GM12874 (cell line): ENCODE results near the gene CCDC85B.

Experiments
- TF ChIP-seq, protein P1 (sequence below): IDR thresholded peaks from 2 replicates; pipeline ENCODE4 v1.5.1; 2011; ENCODE audit warnings: low read depth, mild to moderate bottlenecking, control low read depth, low read length, moderate library complexity; ENCODE audit not compliant: insufficient read depth

The CCDC85B gene

DNA sequence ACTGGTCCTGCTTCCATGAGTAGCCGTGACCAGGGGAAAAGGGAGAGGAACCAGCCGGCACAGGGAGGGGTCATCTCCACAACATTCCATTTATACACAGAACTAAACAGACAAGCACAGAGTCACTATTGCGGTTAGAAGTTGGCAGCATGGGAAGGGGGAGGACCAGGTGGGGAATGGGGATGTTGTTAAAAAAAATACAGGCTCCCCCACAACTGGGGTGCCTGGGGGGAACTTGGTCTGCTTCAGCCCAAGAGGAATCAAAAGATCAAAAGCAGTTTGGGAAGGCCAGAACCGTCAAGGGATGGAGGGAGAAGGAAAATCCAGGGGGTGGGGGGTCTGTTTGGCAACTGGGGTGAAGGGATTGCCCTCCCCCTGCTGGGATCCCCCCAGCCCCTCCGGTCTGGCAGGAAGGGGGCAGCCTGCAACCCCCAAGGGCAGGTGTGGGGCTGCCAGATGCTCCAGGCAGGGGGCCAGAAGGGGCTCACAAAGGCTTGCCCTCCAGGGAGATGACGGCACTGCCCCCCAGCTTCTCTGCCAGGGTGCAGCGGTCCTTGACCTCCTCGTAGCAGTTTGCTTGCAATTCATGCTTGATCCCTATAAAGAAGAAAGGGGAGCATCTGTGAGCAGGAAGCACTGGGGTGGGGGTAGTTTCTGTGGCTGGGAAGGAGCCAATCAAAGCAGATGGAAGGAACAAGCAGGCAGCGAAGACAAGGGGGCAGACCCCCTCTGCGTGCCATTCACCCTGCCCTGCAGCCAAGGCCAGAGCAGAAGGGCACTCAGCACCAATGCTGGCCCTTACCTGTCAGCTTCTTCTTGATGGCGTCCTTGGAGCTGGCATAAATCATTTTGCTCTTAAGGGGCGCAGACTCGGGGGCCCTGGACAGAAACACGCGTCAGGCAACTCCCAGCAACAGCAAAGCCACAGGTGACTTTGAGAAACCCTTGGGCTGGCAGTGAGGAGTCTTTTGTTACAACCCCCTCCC is 35.3 kb upstream of the CCDC85B start:
- TF ChIP-seq, protein P1, sequence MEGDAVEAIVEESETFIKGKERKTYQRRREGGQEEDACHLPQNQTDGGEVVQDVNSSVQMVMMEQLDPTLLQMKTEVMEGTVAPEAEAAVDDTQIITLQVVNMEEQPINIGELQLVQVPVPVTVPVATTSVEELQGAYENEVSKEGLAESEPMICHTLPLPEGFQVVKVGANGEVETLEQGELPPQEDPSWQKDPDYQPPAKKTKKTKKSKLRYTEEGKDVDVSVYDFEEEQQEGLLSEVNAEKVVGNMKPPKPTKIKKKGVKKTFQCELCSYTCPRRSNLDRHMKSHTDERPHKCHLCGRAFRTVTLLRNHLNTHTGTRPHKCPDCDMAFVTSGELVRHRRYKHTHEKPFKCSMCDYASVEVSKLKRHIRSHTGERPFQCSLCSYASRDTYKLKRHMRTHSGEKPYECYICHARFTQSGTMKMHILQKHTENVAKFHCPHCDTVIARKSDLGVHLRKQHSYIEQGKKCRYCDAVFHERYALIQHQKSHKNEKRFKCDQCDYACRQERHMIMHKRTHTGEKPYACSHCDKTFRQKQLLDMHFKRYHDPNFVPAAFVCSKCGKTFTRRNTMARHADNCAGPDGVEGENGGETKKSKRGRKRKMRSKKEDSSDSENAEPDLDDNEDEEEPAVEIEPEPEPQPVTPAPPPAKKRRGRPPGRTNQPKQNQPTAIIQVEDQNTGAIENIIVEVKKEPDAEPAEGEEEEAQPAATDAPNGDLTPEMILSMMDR: no peak

DNA sequence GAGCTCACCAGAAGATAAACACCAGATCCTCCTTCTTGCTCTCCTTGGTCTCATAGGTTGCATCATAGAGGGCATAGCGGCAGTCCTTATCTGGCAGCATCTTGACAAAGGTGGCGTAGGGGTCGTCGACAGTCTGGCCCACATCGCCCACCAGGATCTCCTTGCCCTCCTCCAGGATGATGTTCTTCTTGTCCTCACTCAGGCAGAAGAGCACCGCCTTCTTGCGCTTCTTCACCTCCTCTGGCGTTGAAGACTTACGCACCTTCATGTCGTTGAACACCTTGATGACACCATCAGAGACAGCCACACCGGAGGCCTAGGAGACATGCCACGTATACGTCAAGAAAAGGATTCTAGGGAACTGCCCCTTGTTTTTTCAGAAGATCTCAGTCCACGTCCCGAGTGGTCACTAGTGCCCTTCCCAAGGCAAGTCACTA is 34.5 kb upstream of the CCDC85B start:
- TF ChIP-seq, protein P1: no peak

DNA sequence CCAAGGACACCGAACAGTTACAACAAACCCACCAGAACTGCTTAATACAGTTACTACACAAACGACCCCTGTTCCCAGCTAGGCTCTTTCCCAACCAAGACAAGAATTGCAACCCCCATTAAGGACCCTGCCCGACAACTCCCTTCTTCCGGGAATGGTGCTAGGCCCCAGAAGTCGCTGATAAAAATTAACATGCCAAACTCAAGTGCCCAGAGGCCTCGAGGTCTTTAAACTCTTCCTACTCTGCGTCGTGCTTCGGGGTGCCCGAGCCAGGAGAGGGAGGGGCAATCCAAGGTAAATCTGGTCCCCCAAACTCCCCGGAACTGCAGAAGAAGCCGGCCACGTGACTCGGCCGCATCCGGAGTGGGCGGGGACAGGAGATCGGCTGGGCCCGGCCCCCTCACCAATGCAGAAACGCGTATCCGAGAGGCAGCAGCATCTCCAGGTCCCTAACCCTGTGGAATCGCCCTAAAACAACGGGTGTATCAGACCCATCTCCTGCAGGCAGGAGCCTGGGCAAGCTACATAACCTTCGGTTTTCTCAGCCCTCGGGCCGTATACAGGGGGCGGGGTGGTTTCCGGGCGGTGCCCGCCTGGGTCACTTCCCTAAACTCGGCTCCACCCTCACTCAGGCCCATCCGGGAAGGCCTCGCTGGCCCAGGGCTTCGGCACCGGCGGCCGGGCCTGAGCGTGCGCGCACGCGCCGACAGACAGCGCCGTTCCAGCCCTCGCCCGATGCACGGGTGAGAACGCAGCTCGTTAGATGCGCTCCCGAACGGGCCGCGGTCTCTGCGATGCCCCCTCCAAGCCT is 33.6 kb upstream of the CCDC85B start:
- TF ChIP-seq, protein P1: no peak

DNA sequence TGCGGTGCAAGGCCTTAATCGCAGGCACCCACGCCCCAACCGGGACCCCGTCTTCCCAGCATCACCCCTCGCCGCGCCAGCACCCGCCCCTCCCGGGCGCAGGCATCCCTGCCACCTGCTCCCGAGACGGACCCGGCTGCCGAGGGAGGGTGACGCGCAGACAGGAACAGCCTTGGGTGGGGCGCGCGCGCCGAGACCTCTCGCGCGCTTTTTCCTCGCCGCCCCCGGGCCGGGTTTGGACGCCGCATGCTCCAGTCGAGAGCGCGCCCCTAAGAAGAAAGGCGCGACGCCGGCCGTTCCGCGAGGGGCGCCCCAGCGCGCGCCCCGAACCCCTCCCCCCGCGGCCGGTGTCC is 33.0 kb upstream of the CCDC85B start:
- TF ChIP-seq, protein P1: 0 out of 2 replicates have a peak, but pooled peaks have one; percentile 5

DNA sequence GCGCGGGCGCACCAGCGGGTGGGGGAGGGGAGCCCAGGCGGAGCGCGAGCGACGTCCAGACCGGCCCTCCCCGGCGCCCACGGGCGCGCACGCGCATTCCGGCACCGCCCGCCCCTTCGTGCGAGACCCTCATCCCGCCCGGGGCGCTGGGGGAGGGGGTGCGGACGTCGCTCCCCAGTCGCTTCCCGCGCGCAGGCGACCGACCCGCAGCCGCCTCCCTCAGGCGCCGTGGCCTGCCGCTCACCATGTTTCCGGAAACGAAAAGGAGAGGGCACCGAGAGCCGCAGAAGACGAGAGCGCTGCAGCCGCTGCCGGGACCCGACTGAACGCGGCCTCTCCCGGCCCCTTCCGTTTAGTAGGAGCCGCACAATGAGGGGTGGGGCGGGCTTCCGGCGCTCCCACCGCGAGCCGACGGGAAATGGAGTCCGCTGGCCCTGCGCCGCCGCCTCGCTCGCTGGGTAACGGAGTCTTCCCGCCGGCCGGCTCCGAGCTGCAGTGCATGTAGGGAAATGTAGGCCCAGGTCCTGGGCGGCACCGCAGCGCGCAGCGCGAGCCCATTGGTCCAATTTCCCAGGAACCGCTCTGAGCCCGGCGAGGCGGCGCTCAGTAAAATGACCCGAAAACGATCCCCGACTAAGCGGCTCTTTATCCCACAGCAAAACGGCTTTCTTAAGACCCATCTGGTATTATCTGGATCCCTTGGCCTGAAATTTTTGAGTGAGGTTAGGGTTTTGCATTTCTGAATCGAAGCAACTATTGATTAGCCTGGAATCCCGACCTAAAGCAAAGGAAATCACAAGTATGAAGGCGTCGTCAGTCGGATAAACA is 32.4 kb upstream of the CCDC85B start, which contains the start of gene CFL1:
Gene CFL1 (minus strand): TSS at position 328 of the 828 bp plus-strand sequence. CDS start 81 bp downstream, at position 247.
- TF ChIP-seq, protein P1: no peak

DNA sequence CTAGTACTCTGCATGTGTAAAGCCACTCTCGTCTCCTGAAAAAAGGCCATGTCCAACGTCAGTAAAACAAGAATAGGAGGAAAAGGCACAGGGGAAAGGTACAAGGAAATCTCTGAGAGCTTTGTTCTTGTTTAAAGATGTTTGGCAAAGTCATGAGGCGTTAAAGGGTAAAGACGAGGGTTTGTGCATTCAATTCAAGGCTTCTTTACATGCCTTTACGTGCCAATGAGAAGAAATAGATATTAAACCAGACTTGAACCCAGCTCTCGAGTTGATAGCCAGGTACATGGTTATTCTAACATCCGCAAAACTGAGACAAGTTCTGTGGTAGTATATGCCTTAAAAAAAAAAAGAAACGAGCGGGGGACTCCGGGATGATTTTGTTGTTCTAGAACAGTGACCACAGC is 31.8 kb upstream of the CCDC85B start:
- TF ChIP-seq, protein P1: no peak
